ENCODE data around the gene KIR2DL1.
"Not testable (repeated sequence)": the region's sequence is repeated elsewhere in the genome, so short reads cannot be mapped to it uniquely, and the experiment has no call there.

The KIR2DL1 gene

GRCh38 chr19:54771018-54771960 is 1.7 kb downstream of the KIR2DL1 start:
- not testable (repeated sequence) for DNase-seq

GRCh38 chr19:54772666-54773065 is 3.1 kb downstream of the KIR2DL1 start:
- not testable (repeated sequence) for DNase-seq

- DNase-seq: not testable (repeated sequence)
These were observed 5.7 kb downstream of the KIR2DL1 start for GRCh38 chr19:54775095-54775815.

- DNase-seq: not testable (repeated sequence)
These were observed 6.2 kb downstream of the KIR2DL1 start for GRCh38 chr19:54775830-54776229.

GRCh38 chr19:54777851-54778250 is 8.3 kb downstream of the KIR2DL1 start:
- not testable (repeated sequence) for DNase-seq

GRCh38 chr19:54778896-54779295 is 9.3 kb downstream of the KIR2DL1 start:
- not testable (repeated sequence) for DNase-seq

GRCh38 chr19:54782916-54783315 is 13.3 kb downstream of the KIR2DL1 start:
- not testable (repeated sequence) for DNase-seq

- not testable (repeated sequence) for DNase-seq
These were observed 16.6 kb downstream of the KIR2DL1 start for GRCh38 chr19:54786091-54786723.

GRCh38 chr19:54788154-54788553 is 18.6 kb downstream of the KIR2DL1 start:
- DNase-seq: not testable (repeated sequence)

- DNase-seq: no peak
These were observed 21.1 kb downstream of the KIR2DL1 start for GRCh38 chr19:54790711-54791110.

- no peak for DNase-seq
These were observed 21.9 kb downstream of the KIR2DL1 start for GRCh38 chr19:54791476-54791875.

GRCh38 chr19:54792814-54793213 is 23.2 kb downstream of the KIR2DL1 start:
- DNase-seq: no peak

GRCh38 chr19:54795758-54796157 is 26.2 kb downstream of the KIR2DL1 start:
- no peak for DNase-seq

- no peak for DNase-seq
These were observed 33.8 kb downstream of the KIR2DL1 start, which contains the start of gene KIR2DL4 for GRCh38 chr19:54803410-54803809. KIR2DL4 (plus strand) TSS chr19:54803610; CDS start chr19:54803652, 42 bp downstream.

- DNase-seq: no peak
These were observed 34.5 kb downstream of the KIR2DL1 start for GRCh38 chr19:54804101-54804500.

- no peak for DNase-seq
These were observed 35.0 kb downstream of the KIR2DL1 start for GRCh38 chr19:54804571-54804970.

GRCh38 chr19:54805665-54806515 is 36.3 kb downstream of the KIR2DL1 start:
- no peak for DNase-seq

- no peak for DNase-seq
These were observed 36.9 kb downstream of the KIR2DL1 start for GRCh38 chr19:54806516-54806838.

- not testable (repeated sequence) for DNase-seq
These were observed 45.0 kb downstream of the KIR2DL1 start for GRCh38 chr19:54814571-54814970.

- not testable (repeated sequence) for DNase-seq
These were observed 46.7 kb downstream of the KIR2DL1 start, which contains the start of gene KIR3DL1 for GRCh38 chr19:54816251-54816650. KIR3DL1 (plus strand) TSS chr19:54816468.

- DNase-seq: no peak
These were observed 48.3 kb downstream of the KIR2DL1 start for GRCh38 chr19:54817670-54818536.
